Keratinocyte (primary cell): ENCODE measurements around the gene CD300LD. TPM values are rescaled to one million over a fixed set of nuclear protein-coding genes. Genes with fewer than 3 reads are reported as not detected.

ENCODE experiments used
- DNase-seq: peaks from one replicate; pipeline ENCODE4 v3.0.0-alpha.2; 2011; ENCODE audit warnings: low read depth, missing footprints, low spot score
- FAIRE-seq: peaks from 2 replicates; lab custom pipeline; 2011; peaks lifted over from hg19 to GRCh38; lab: Jason Lieb, UNC
- H2AFZ ChIP-seq: 2 replicates; pipeline ENCODE4 v1.6.0; 2012; ENCODE audit warnings: low read length, control low read depth, inconsistent platforms; ENCODE audit not compliant: control insufficient read depth
- H3K27ac ChIP-seq: 2 replicates; pipeline ENCODE4 v1.5.1; 2011; ENCODE audit warnings: low read length; ENCODE audit not compliant: control insufficient read depth, insufficient read depth
- H3K27me3 ChIP-seq: 3 replicates; pipeline ENCODE4 v1.6.0; 2011; ENCODE audit warnings: low read length; ENCODE audit not compliant: control insufficient read depth, insufficient read depth; ENCODE audit errors: extremely low read depth
- H3K36me3 ChIP-seq, 2 experiments: 2 replicates in 1 of 2; 3 replicates in 1 of 2; pipeline ENCODE4 v1.5.1; 2011; ENCODE audit warnings: low read length in 2 of 2, mild to moderate bottlenecking in 1 of 2; ENCODE audit not compliant: control insufficient read depth in 2 of 2, insufficient read depth in 2 of 2; ENCODE audit errors: extremely low read depth in 1 of 2
- H3K4me1 ChIP-seq: 3 replicates; pipeline ENCODE4 v1.5.1; 2011; ENCODE audit warnings: low read length; ENCODE audit not compliant: control insufficient read depth, insufficient read depth; ENCODE audit errors: extremely low read depth
- H3K4me2 ChIP-seq: 3 replicates; pipeline ENCODE4 v1.6.0; 2011; ENCODE audit warnings: low read depth, low read length; ENCODE audit not compliant: control insufficient read depth, insufficient read depth; ENCODE audit errors: extremely low read depth
- H3K4me3 ChIP-seq, 3 experiments: fragments of 200-600 bp in 1 of 3; sonication (generic) in 1 of 3; 2 replicates in 2 of 3; 3 replicates in 1 of 3; pipeline ENCODE4 v1.5.1; 2011 to 2016; ENCODE audit warnings: low read length in 3 of 3, mild to moderate bottlenecking in 3 of 3, control low read depth in 2 of 3, inconsistent platforms in 1 of 3, low read depth in 1 of 3, mixed read lengths in 1 of 3, mixed run types in 1 of 3, moderate library complexity in 1 of 3; ENCODE audit not compliant: control insufficient read depth in 2 of 3, insufficient read depth in 2 of 3; ENCODE audit errors: extremely low read depth in 1 of 3
- H3K79me2 ChIP-seq: 2 replicates; pipeline ENCODE4 v1.6.0; 2012; ENCODE audit warnings: low read length; ENCODE audit not compliant: control insufficient read depth, insufficient read depth
- H3K9ac ChIP-seq: 3 replicates; pipeline ENCODE4 v1.6.0; 2011; ENCODE audit warnings: low read length; ENCODE audit not compliant: control insufficient read depth, insufficient read depth; ENCODE audit errors: extremely low read depth
- H3K9me1 ChIP-seq: 3 replicates; pipeline ENCODE4 v1.6.0; 2011; ENCODE audit warnings: low read length; ENCODE audit not compliant: control insufficient read depth, insufficient read depth; ENCODE audit errors: extremely low read depth
- H3K9me3 ChIP-seq: 2 replicates; pipeline ENCODE4 v1.5.1; 2012; ENCODE audit warnings: low read depth, low read length; ENCODE audit not compliant: control insufficient read depth
- H4K20me1 ChIP-seq: 3 replicates; pipeline ENCODE4 v1.6.0; 2011; ENCODE audit warnings: low read length; ENCODE audit not compliant: control insufficient read depth, insufficient read depth; ENCODE audit errors: extremely low read depth
- CTCF ChIP-seq, 3 experiments: IDR thresholded peaks in 1 of 3; conservative IDR thresholded peaks in 1 of 3; optimal IDR thresholded peaks in 1 of 3; 2 replicates in 2 of 3; 3 replicates in 1 of 3; pipeline versions ENCODE3 to v1.5.1; 2011; ENCODE audit warnings: low read length in 3 of 3, mild to moderate bottlenecking in 3 of 3, moderate library complexity in 2 of 3, control low read depth in 1 of 3, inconsistent platforms in 1 of 3; ENCODE audit not compliant: insufficient read depth in 2 of 3; ENCODE audit errors: extremely low read depth in 1 of 3
- EZH2 ChIP-seq: IDR thresholded peaks from one replicate; pipeline ENCODE4 v1.6.1; 2012; ENCODE audit warnings: inconsistent platforms, mild to moderate bottlenecking, low read length, moderate library complexity
- dilution Hi-C: fragments of 300-500 bp; cut with MboI; formaldehyde crosslinking; loops from one replicate; pipeline ENCODE4 v1.7.0; 2020; ENCODE audit warnings: low sequenced_read_pairs; ENCODE audit not compliant: extremely low pct_ligation_motif_present
- polyA plus RNA-seq, 5 experiments: library from polyadenylated mRNA; depleted of rRNA in 3 of 5; stranded (reverse) in 3 of 5; stranded (forward) in 1 of 5; unstranded in 1 of 5; fragments of >200 nt; gene quantifications; 1 replicate in 1 of 5; 2 replicates in 3 of 5; 3 replicates in 1 of 5; pipeline versions ENCODE4 v1.2.1 to v1.2.3, GENCODE V29; 2011 to 2012; ENCODE audit warnings: missing spikeins in 2 of 5, low read depth in 1 of 5, low replicate concordance in 1 of 5

The CD300LD gene
- polyA plus RNA-seq, 1 donor (not counting 4 experiments of a cell fraction or from before 2014, with no cell fraction given): not detected

- FAIRE-seq: no peak
- DNase-seq: no peak
- H3K4me2 ChIP-seq: no peak overlapping the region
- H2AFZ ChIP-seq: no peak overlapping the region
- H3K4me3 ChIP-seq: no peak overlapping the region
- H3K27me3 ChIP-seq: peaks cover 1% of the 10 kb centered on the region
- no peaks in the 10 kb centered on the region for H3K79me2 ChIP-seq
- no peaks in the 10 kb centered on the region for H4K20me1 ChIP-seq
- H3K9me3 ChIP-seq: no peaks in the 10 kb centered on the region
- H3K9me1 ChIP-seq: no peaks in the 10 kb centered on the region
- H3K4me1 ChIP-seq: no peaks in the 10 kb centered on the region
- TF ChIP-seq CTCF (optimal IDR thresholded peaks at IDR 0.05 in 1 of 3, IDR thresholded peaks at IDR 0.05 in 1 of 3, conservative IDR thresholded peaks at IDR 0.05 in 1 of 3; ENCODE audit: extremely low read depth in 1 of 3, insufficient read depth in 2 of 3, low read length in 3 of 3) (no peak), EZH2 (no peak)
- no peaks in the 10 kb centered on the region for H3K36me3 ChIP-seq
- no peak overlapping the region for H3K9ac ChIP-seq
- dilution Hi-C loops: no loop called here
- H3K27ac ChIP-seq: no peak overlapping the region
These were observed 580 bp downstream of the CD300LD start for GRCh38 chr17:74591503-74591902.

- no peaks in the 10 kb centered on the region for H3K4me1 ChIP-seq
- TF ChIP-seq EZH2 (no peak), CTCF (optimal IDR thresholded peaks at IDR 0.05 in 1 of 3, IDR thresholded peaks at IDR 0.05 in 1 of 3, conservative IDR thresholded peaks at IDR 0.05 in 1 of 3; ENCODE audit: extremely low read depth in 1 of 3, insufficient read depth in 2 of 3, low read length in 3 of 3) (no peak)
- H3K9me1 ChIP-seq: no peaks in the 10 kb centered on the region
- H4K20me1 ChIP-seq: no peaks in the 10 kb centered on the region
- no peak overlapping the region for H3K9ac ChIP-seq
- H3K27me3 ChIP-seq: peaks cover 4% of the 10 kb centered on the region
- DNase-seq (no peak), FAIRE-seq (no peak)
- peaks cover 4% of the 10 kb centered on the region for H3K9me3 ChIP-seq
- H3K4me2 ChIP-seq: no peak overlapping the region
- H3K36me3 ChIP-seq: no peaks in the 10 kb centered on the region
- no peaks in the 10 kb centered on the region for H3K79me2 ChIP-seq
- dilution Hi-C loops: no loop called here
- H3K27ac ChIP-seq: no peak overlapping the region
- H3K4me3 ChIP-seq: no peak overlapping the region
- H2AFZ ChIP-seq: no peak overlapping the region
These were observed 6.4 kb downstream of the CD300LD start for GRCh38 chr17:74585711-74586110.
